ENCODE data around the gene DIDO1.

DNA sequence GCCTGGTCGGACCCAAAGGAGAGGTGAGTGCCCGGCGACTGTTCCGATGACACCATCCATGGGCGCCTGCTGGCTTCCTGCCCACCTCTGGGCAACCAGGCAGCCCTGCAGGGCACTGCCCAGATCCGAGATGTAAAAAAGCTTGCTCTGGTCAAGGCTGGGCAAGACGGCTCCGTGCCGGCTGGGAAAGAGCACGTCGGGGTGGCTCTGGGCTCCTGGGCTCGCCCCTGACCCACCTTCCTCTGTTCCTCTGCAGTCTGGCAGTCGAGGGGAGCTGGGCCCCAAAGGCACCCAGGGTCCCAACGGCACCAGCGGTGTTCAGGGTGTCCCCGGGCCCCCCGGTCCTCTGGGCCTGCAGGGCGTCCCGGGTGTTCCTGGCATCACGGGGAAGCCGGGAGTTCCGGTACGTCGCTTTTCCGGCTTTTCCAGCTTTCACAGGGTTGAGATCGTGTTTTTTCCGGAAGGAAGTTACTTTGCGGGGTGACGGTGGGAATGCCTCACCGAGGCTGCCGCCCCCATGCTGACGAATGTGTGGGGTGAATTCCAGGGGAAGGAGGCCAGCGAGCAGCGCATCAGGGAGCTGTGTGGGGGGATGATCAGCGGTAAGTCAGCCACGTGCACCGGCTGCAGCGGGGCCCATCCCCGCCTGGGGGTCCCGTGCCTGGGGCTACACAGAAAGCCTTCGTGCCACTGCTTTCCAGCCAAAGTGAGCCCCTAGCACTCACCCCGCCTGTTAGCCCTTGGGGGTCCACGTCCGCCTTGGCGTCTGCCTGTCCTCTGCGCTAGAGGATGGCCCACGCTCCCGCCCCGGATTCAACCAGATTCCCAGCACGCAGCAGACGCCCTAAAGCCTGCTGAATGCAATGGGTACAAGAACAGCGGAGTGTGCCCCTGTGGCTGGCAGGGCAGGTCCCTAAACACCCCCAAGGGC is 90.1 kb downstream of the DIDO1 start:
- TF ChIP-seq, protein P1, sequence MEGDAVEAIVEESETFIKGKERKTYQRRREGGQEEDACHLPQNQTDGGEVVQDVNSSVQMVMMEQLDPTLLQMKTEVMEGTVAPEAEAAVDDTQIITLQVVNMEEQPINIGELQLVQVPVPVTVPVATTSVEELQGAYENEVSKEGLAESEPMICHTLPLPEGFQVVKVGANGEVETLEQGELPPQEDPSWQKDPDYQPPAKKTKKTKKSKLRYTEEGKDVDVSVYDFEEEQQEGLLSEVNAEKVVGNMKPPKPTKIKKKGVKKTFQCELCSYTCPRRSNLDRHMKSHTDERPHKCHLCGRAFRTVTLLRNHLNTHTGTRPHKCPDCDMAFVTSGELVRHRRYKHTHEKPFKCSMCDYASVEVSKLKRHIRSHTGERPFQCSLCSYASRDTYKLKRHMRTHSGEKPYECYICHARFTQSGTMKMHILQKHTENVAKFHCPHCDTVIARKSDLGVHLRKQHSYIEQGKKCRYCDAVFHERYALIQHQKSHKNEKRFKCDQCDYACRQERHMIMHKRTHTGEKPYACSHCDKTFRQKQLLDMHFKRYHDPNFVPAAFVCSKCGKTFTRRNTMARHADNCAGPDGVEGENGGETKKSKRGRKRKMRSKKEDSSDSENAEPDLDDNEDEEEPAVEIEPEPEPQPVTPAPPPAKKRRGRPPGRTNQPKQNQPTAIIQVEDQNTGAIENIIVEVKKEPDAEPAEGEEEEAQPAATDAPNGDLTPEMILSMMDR (conservative IDR thresholded peaks at IDR 0.05 in 1 of 2, IDR thresholded peaks at IDR 0.05 in 1 of 2; ENCODE audit: extremely low read depth in 1 of 2, insufficient read depth in 1 of 2, low read depth in 1 of 2, low read length in 2 of 2): no peak
- no peak for TF ChIP-seq EZH2 (IDR thresholded peaks at IDR 0.05; ENCODE audit: borderline replicate concordance, low read length)

All from mammary epithelial cell (primary cell).